ENCODE measurements around the gene NUDT4. TPM values are rescaled to one million over a fixed set of nuclear protein-coding genes. Genes with fewer than 3 reads are reported as not detected.

Gene NUDT4
- 10 to 100 TPM; 23.0 to 60.3 (median 34.0) TPM for total RNA-seq

DNA sequence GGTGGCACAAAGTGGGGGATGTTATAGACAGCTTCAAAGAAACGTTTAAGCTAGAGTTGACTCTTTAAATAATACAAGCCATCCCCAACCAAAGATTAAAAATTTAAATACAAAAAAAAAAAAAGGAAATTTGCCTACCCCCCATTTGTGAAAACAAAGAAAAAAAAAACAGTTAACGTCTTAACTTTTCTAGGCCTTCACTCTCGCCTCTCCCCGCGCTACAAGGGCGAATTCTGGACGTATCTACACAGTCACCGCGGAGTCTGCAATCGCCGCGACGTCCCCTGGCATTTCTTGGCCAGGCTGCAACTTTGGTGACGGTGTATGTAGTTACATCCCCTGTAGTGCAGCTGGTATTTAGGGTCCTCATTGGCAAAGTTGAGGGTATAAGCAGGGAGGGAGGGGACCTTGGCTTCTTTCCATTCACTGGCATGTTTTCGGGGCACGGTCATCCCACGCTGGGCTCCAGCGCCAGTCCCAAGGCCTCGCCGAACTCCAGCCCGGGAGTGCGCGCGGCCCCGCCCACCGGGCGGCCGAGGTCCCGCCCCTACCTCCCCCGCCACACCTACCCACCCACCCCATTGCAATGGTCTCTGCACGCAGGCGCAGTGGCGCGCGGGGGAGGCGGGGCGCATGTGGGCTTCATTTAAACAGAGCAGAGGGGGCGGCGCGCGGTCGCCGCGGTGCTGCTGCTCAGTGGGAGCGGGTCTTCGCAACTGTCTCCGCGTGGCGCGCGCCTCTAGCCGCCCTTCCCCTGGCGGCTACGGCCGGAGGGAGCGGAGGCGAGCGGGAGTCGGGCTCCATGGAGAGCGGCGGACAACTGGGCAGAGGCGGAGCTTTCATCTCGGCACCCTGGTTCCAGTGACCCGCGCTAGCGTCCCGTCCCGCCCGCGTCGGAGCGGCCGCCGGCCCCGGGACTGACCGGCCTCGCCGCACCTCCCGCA is at the start of gene NUDT4:
TSS of gene NUDT4 (plus strand) at position 674 of the 944 bp plus-strand sequence. CDS start 398 bp downstream, outside the sequence.
- DNase-seq = peak; percentile 96 to 100
- peak within 1 kb of the TSS; percentile 94 to 98 (median 96) for H3K27ac ChIP-seq
- peak; percentile 95 to 97 for ATAC-seq (ENCODE audit: low FRiP score in 2 of 2)
- H3K9me3 ChIP-seq = no peaks in the 10 kb centered on the region
- no peaks in the 10 kb centered on the region for H3K27me3 ChIP-seq
- TF ChIP-seq CTCF (IDR thresholded peaks at IDR 0.05) (peak in 1 of 6 experiments; percentile 17), POLR2AphosphoS5 (IDR thresholded peaks at IDR 0.05) (peak; percentile 74 to 99), EP300 (IDR thresholded peaks at IDR 0.05) (peak in 1 of 4 donors; percentile 32), POLR2A (IDR thresholded peaks at IDR 0.05) (peak in 3 of 4 donors; percentile 85 to 94 (median 91))
- H3K36me3 ChIP-seq = no peaks in the 10 kb centered on the region
- peaks cover 33 to 46% (median 40%) of the 10 kb centered on the region in 4 donors for H3K4me1 ChIP-seq
- peak within 1 kb of the TSS; percentile 81 to 95 (median 88) for H3K4me3 ChIP-seq
- WGBS, 2 donors = 9 to 17% methylated on average over 14 to 27 of the region's 79 CpGs

- ATAC-seq (ENCODE audit: low FRiP score in 2 of 2) (no peak), DNase-seq (no peak)
- no peaks in the 10 kb centered on the region for H3K9me3 ChIP-seq
- no peak overlapping the region for H3K4me3 ChIP-seq
- 81 to 93% methylated on average over 3 of the region's 3 CpGs for WGBS, 2 donors
- no peaks in the 10 kb centered on the region for H3K36me3 ChIP-seq
- H3K27me3 ChIP-seq = no peaks in the 10 kb centered on the region
- TF ChIP-seq CTCF (IDR thresholded peaks at IDR 0.05) (no peak), EP300 (IDR thresholded peaks at IDR 0.05) (no peak), POLR2A (IDR thresholded peaks at IDR 0.05) (no peak), POLR2AphosphoS5 (IDR thresholded peaks at IDR 0.05) (no peak)
- no peak overlapping the region for H3K27ac ChIP-seq
- no peaks in the 10 kb centered on the region for H3K4me1 ChIP-seq
Observed at GRCh38 chr12:93333054-93333453, 44.7 kb upstream of the NUDT4 start.

DNA sequence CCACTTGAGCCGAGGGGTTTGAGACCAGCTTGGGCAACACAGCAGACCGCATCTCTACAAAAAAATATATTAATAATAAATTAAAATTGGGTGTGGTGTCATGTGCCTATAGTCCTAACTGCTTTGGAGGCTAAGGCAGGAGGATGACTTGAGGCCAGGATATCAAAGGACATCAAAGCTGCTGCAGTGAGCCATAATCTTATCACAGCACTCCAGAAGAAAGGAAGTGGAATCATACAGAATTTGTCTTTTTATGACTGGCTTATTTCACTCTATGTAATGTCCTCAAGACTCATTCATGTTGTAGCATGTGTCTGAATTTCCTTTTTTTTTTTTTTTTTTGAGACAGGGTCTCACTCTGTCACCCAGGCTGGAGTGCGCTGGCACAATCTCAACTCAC is 43.9 kb upstream of the NUDT4 start:
- Histone ChIP-seq H3K4me3 (no peak overlapping the region), H3K4me1 (no peaks in the 10 kb centered on the region), H3K27ac (no peak overlapping the region), H3K27me3 (no peaks in the 10 kb centered on the region), H3K36me3 (no peaks in the 10 kb centered on the region), H3K9me3 (no peaks in the 10 kb centered on the region)
- ATAC-seq (ENCODE audit: low FRiP score in 2 of 2) = no peak
- TF ChIP-seq POLR2A (IDR thresholded peaks at IDR 0.05) (no peak), POLR2AphosphoS5 (IDR thresholded peaks at IDR 0.05) (no peak), EP300 (IDR thresholded peaks at IDR 0.05) (no peak)
- DNase-seq = no peak
- 96 to 98% methylated on average over 3 of the region's 3 CpGs for WGBS, 2 donors

DNA sequence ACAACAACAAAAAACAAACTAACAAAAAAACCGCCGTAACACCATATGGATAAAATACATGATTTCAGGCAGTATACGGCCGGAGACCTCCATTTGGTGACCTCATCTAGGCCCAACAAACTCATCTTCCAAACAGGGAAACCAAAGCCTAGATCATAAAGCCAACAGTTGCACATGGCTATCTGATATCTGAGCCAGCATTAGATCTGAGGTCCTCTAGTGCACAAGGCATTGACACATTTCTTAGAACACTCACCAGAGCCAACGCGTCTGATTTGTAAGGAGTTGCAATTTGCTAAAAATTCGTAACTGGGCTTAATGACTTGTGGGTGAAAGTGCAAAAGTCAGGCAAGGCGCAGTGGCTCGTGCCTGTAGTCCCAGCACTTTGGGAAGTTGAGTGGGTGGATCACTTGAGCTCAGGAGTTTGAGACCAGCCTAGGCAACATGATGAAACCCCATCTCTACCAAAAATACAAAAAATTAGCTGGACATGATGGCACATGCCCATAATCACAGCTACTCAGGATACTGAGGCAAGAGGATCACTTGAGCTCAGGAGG is 42.0 kb upstream of the NUDT4 start:
- Histone ChIP-seq H3K9me3 (no peaks in the 10 kb centered on the region), H3K4me3 (no peak overlapping the region), H3K27me3 (no peaks in the 10 kb centered on the region), H3K36me3 (no peaks in the 10 kb centered on the region), H3K27ac (no peak overlapping the region), H3K4me1 (no peaks in the 10 kb centered on the region)
- no peak for ATAC-seq (ENCODE audit: low FRiP score in 2 of 2)
- DNase-seq = no peak
- TF ChIP-seq EP300 (IDR thresholded peaks at IDR 0.05) (no peak), CTCF (IDR thresholded peaks at IDR 0.05) (no peak), POLR2AphosphoS5 (IDR thresholded peaks at IDR 0.05) (no peak), POLR2A (IDR thresholded peaks at IDR 0.05) (no peak)
- WGBS, 2 donors = 91 to 92% methylated on average over 9 of the region's 9 CpGs

GRCh38 chr12:93336291-93336741 is 41.4 kb upstream of the NUDT4 start:
- no peak for DNase-seq

More at GRCh38 chr12:93336291-93336741, 41.4 kb upstream of the NUDT4 start:
- Histone ChIP-seq H3K4me3 (no peak overlapping the region), H3K36me3 (no peaks in the 10 kb centered on the region), H3K27me3 (no peaks in the 10 kb centered on the region), H3K4me1 (no peaks in the 10 kb centered on the region), H3K27ac (no peak overlapping the region), H3K9me3 (no peaks in the 10 kb centered on the region)
- TF ChIP-seq CTCF (IDR thresholded peaks at IDR 0.05) (no peak), POLR2AphosphoS5 (IDR thresholded peaks at IDR 0.05) (no peak), POLR2A (IDR thresholded peaks at IDR 0.05) (no peak), EP300 (IDR thresholded peaks at IDR 0.05) (no peak)
- 28 to 47% methylated on average over 4 of the region's 4 CpGs for WGBS, 2 donors
- ATAC-seq (ENCODE audit: low FRiP score in 2 of 2) = no peak

Measured in upper lobe of left lung (tissue), 6 donors.